CD4-positive, alpha-beta T cell treated with Interleukin-10 for 1 hour (primary cell): Measurements from ENCODE around the gene EXPH5.
"Not testable (repeated sequence)": the region's sequence is repeated elsewhere in the genome, so short reads cannot be mapped to it uniquely, and the experiment has no call there.

Experiments used
- DNase-seq: peaks from one replicate; pipeline ENCODE4 v3.0.0-alpha.2; 2020

EXPH5 gene, protein sequence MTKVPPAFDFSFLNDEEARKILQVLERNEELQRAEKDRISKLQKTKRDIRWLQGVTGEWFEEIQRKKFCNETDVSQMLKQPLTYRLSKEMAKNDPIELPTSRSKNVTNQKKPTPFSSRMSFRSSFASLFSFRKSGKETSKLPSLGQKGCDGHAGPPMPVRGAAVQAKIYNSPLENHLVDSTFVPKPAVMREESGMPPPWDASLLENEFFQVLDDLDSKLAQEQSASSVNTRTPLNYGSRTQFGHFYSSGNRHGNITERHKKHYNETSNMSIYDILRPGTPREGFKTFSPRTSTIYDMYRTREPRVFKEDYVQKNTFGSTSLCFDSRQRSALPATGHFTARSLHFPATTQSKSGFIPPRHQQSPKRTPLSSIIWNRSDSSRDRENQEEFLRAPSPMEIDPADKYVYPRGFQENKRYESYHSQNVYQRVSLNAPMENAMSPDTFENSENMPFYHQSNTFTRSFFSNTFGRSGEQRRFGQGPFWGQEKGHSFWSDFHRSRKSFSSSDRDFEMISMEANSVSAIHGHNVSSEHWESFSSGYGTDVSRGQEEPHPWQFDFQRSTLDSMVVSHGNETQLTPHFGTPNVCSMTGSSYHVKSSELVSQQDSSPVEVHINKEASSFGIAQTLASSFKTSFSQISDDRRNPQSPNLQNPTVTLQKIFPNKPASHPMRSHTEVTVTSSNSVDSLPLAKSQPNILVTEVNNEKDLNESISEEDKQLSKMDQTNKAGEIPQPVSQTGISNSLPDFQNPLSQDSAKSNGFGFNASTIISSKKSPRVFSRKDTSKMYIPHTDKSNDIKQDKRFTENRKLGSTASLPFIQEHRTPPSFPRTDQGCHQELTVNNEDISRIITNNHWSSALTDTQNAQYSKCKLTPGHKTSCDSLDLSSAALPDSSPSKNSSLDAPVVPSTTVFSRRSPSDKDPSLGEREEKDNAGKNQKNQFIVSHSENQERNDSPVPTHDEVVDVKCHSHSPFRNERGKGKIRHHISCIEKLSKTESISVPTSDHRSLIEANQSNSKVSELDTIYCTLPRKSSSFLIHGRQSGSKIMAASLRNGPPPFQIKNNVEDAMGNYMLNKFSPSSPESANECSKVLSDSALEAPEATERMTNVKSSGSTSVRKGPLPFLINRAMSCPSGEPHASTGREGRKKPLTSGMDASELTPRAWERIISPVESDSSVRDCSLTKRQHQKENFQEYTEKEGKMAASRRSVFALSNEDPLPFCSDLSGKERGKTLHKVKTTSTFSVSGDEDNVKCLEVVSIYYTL (N-terminal part only)

DNA sequence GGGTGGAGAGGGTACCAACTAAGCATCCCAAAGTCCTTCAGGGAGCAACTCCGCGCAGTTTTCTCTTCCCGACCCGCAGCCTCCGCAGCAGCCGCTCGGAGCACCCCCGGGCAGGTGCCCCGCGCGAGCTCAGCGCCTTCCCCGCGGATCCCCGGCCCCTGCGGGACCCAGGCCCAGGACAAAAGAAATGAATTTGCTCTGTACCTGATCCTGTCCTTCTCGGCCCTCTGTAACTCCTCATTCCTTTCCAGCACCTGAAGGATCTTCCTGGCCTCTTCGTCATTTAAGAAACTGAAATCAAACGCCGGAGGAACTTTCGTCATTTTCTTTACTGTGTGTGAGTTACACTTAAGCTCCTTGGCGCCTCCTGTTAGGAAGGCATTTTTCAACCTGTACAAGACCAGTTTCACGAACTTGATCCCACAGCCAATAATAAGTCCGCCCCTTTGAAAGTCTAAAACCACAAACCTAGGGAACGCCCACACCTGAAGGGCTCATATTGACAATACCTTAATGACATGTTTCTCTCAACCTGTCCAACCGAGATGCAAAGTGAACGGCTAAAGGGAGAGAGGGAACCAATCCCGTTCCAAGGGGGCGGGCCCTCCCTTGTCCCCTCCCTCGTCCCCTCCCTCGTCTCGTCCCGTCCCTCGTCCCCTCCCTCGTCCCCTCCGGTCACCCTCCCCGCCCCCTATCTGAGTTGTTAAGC is at the start of gene EXPH5:
Gene EXPH5, minus strand, starts transcription at position 555 of the 709 bp plus-strand sequence. Its CDS starts 232 bp downstream, at position 323.
- DNase-seq, result peak; percentile 94

DNA sequence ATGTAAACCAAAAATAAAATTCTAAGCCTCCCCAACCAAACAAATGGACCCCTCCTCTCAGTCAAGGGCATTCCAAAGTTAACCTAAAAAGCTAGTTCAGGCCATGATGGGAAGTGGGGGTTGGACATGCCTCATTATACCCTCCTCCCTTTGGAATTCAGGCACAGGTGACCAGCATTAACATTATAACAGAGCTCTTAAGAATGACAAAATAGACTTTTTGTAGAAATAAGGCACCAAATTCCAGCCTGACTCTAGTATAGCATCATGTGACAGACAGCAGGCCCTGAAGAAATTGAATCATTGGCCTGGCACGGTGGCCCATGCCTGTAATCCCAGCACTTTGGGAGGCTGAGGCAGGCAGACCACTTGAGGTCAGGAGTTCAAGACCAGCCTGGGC is 48.2 kb upstream of the EXPH5 start:
- not testable (repeated sequence) for DNase-seq

DNA sequence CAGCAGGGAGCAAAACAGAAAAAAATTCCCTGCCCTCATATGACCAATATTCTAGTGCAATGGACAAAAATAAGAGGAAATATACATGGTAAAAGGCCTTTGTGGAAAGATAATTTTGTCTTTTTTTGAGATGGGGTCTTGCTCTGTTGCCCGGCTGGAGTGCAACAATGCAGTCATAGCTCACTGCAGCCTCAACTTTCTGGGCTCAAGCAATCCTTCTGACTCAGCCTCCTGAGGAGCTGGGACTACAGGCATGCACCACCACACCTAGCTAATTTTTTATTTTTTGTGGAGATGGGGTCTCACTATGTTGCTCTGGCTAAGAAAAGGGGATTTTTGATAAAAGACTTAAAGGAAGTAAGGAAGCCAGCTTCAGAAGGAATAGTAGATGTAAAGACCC is 45.6 kb upstream of the EXPH5 start:
- no peak for DNase-seq

DNA sequence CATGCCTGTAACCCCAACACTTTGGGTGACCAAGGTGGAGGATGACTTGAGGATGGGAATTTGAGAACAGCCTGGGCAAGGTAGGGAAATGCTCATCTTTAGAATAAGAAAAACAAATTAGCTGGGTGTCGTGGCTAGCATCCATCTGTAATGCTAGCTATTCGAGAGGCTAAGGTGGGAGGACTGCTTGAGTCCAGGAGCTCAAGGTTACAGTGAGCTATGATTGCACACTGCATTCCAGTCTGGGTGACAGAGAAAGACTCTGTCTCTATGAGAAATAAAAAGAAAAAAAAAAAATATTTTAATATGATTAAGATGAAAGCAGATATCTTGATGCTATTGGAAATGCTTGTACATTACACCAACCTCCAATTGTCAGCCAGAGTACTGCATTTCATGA is 42.7 kb upstream of the EXPH5 start:
- no peak for DNase-seq

DNA sequence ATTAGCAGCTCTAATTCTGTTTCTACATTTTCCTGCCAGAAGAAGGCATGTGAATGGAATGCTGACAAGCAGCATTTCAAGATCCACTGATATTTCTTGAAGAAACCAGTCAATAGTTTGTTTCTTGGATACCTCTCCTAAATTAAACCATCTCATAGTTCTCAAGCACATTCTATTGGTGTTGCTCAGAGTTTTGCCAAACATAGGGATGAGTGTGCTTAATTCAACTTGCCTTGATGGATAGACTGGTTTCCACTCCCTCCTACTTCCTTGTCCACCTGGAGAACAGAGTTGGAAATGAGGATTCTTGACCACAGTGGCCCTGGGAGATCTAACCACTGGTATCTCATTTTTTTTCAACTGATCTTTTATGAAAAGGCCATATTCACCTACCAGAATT is 41.5 kb upstream of the EXPH5 start:
- DNase-seq, result no peak

DNA sequence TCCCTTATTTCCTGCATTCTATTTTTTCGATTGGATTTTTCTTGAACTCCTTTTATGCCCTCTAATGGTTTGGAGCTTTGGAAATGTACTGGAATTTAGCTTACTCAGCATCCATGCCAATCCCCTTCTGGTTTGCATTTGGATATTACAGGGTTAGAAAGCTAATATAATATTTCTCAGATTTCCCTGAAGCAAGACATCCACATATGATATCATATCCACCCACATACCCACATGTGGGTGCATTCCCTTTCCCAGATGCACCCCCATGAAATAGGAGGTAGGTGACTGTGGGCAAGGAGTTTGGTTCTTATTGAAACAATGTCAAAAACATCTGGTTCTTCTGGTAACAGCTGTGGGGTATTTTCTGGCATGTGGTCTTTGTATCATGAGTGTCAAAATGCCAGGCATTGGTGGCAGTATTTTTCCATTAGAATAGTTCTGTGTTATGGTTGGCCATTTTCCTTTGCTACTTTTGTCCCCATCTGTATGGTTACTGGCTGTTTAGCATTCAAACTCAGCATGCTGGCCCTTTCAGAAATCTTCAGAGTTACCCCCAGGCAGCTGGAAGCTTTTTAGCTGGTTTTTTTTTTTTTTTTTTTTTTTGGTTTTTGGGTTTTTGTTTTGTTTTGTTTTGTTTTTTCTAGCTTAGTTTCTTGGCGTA is 38.6 kb upstream of the EXPH5 start:
- DNase-seq, result no peak

DNA sequence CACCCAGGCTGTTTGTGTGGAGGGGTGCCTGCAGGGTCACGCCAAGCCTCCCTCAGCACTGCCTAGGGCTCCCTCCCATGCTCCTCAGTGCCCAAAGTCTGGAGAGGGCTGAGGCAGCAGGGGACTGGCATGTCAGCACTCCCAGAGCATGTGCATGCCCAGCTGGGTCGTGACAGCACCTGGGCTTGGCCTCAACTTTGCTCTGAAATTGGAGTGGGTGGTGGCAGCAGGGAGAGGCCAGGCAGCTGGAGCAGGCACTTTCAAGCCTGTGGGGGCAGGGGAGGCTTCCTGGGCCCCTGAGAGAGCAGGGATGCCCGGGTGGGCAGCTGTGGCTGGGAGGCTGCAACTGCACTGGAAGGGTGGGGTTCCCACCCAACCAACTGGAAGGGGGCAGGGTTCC is 35.7 kb upstream of the EXPH5 start:
- DNase-seq, result no peak

DNA sequence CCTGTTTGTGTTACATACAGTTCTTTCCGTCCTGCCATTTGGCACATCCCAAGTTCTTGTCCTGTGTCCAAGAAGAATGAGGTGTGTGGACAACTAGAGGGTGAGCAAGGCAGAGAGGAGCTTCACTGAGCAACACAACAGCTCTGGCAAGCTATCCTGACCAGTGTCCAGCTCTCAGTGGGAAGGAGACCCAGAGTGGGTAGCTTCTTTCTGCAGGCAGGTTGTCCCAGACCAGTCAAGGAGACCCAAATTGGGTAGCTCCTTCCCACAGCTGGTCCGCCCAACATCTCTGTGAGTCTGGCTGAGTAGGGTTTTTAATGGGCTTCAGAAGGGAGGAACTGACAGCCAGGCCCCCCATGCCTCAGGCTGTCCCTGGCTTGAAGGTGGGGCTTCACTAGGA is 35.2 kb upstream of the EXPH5 start:
- DNase-seq, result no peak

DNA sequence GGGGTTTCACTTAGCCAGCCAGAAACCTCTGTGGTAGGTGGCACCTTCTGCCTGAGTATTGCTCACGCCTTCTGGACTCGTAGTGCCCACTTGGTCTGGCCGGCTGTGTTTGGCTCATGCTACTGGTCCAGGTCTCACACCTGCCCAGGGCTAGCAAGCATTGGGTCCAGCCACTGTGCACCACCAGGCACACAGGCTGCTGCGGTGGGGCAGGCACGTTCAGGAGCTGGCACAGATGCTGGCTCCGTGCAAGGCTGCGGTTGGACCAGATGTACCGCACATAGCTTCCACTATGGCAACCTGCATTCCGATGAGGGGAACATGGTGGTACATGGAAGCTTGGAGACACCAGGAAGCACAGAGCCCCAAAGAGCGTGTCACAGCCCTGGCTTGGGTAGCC is 34.8 kb upstream of the EXPH5 start:
- no peak for DNase-seq

DNA sequence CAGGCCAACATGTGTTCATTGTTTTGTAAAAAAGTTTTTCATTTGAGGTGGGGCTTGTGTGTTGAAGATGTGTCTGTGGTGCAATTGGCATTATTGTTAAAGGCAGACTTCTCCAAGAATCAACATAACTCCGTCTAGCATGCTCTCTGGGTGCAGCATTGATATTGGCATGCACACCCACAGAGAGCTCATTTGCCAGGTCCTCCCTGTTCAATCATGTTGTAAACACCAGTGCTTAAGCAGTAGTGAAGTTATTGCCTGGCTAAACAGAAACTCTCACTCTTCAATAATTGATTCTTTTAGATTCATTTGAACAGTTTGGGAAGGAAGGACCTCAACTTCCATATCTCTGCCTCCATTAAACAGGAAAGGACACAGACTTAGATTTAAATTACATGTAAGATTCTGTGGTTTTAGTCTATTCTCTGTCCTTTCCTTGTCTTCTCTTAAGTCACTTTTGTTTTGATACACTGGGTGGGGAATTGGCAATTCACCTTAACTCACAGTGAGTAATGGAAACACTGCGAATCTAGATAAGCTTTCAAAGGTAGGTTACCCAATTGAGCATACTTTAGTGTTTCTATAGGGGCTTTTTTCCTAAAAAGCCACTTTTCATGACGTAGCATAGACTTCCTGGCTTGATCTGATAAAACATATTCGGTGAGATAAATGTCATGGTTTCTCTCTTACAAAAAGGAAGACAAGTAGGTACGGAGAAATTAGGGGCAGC is 30.8 kb upstream of the EXPH5 start:
- DNase-seq, result no peak

DNA sequence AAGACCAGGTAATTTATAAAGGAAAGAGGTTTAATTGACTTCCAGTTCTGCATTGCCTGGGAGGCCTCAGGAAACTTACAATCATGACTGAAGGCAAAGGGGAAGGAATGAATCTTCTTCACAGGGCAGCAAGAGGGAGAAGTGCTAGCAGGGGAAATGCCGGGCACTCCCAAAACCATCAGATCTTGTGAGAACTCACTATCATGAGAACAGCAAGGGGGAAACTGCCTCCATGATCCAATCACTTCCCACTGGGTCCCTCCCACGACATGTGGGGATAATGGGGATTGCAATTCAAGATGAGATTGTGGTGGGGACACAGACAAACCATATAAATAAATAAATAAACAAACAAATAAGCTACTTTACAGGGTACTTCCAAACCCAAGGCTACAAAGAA is 28.8 kb upstream of the EXPH5 start:
- DNase-seq, result no peak

DNA sequence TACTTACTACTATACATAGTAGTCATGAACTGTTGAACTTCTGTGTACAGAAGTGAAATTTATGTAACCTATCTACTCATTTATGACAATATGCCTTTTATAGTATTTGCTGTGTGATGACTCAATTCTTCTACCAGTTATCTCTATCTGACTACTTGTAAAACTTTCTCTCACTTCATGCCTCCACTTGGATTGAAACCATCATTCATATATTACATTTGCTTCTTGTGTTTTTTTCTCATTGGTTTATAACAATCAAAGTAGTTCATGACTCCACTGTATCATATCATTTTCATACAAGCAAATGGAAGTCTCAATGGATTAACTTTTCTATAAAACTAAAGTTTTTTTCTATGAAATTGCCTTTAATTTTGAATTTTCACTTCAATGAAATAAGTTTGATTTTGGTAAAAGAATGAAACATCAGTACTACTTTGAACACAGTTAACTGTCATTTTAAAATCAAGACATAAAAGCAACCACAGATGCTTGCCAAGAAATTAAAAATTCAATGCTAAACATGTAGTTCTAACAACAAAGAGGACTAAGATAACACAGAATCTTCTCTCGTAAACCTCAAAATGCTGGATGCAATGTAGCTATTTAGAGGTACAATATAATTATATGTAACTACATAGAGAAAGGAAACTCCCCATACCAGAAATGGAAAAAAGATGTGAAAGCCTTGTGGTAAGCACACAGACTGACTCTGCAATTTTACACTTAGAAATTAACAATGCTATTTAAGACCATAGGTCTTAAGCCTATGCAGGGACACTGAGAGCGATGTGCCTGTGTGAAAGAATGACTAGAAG is 27.6 kb upstream of the EXPH5 start:
- no peak for DNase-seq

DNA sequence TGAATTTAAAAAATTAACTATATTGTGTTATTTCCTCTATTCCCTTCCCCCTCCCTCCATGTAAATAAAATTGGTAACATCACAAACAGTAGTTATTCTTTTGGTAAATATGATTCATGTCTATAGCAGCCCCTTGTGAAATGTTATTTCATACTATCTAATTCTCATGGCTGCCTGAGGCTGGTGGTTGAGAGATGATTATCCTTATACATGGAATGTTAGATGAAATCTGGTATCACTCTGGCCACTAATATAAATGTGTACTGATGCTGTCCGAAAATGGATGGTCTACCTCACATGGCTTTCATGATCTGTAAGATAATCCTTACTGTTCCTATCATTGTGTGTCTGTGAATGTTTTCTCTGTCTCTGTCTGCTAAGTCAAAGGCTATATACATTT is 25.0 kb upstream of the EXPH5 start:
- no peak for DNase-seq

DNA sequence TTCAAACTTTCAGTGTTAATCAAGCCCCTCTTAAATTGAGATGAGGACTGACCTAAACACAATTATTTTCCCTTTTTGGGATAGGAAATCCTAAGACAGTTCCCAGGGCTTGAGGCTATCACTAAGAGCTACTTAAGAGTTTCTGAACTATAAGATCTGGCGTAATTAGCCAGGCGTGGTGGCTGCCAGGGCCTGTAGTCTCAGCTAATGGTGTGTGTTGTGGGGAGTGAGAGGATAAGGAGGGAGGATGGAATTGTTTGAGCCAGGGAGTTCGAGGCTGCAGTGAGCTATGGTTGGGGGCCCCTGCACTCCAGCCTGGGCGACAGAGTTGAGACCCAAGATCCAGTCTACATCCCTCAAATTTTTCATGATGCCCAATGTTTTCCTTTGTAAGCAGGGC is 23.5 kb upstream of the EXPH5 start:
- DNase-seq, result no peak

DNA sequence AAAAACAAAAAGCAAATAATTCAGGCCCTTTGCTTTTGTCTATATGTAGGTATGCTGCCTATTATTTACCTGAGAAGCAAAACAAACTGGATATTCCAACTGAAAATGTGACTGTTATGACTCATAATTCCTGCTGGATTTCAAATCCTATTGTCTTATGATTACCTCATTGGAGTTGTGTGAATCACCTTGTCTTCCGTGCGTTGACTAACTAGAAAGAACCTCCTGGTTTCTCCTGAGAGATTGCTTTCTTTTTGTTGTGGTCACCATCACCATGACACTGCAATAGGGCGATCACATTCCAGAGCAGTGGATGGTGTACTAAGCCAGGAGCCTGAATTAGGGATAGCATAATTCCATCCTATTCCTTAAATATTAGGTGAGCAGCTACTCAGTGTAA is 23.0 kb upstream of the EXPH5 start:
- no peak for DNase-seq

DNA sequence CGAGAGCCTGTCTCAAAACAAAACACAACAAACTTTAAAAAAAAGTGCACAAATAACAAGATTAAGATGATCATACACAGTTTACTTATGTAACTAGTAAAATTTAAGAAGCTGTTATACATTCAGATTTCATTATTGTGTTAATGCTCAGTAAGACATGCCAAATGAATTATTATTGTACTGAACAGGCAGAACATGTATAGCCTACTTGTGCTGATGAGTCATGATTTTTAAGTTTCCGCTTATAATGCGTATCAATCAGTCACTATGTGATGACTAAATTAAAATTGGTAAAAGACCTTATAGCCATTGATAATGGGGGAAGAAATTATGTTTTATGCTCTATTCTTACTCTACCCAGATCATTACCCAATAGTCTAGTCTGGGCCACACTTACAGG is 20.5 kb upstream of the EXPH5 start:
- DNase-seq, result no peak

DNA sequence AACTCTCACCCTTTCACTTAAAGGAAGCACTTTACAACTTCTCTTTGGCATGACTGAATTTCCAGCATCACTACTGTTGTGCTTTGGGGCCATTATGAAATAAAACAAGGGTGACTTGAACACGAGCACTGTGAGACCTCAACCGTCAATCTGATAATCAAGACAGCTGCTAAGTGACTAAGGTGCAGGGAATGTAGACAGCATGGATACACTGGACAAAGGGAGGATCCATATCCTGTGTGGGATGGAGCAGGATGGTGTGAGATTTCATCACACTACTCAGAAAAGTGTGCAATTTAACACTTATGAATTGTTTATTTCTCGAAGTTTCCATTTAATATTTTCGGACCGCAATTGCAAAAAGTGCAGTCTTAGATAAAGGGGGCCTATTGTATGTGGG is 16.1 kb upstream of the EXPH5 start:
- no peak for DNase-seq

DNA sequence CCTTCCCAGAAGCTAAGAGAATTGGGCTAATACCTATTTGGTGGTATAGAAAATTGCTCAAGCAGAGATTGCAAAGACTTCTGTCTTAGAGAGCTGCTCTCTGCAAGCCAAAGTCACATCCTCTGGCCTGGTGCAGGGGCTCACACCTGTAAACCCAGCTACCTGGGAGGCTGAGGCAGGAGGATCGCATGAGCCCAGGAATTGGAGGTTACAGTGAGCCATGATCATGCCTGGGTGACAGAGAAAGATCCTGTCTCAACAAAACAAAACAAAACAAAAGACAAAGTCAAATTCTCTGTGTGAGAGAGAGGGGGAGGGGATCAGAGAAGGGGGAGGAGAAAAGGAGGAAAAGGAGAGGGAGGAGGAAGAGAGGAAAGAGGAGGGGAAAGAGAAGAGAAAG is 15.0 kb upstream of the EXPH5 start:
- DNase-seq, result no peak

DNA sequence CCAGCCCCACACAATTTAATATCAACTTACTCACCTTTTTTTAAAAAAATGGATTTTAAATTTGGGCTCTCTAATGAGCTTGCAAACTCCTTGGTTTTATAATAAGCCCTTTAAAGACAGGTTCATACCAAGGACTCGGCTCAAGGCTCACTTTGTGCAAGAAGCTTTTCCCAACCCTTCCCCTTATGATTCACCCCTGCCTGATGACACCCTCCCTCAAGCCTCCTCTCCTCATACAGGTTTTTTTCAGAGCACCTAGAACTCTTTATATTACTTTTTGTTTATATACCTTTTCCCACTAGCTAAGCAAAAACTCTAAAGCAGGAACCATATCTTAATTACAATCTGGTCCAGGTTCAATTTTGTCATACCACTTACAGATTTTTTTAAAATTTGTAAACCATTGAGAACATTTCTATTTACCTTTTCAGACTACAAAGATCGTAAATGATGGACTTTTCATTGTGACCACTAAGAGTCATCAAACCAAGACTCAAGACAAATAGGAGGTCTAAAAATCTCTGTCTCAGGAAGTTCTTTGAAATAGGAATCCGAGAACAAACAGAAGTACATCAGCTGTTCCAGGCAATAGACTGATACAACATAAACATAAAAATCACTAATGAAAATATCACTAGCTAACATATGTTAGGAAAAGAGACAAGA is 13.1 kb upstream of the EXPH5 start:
- no peak for DNase-seq

DNA sequence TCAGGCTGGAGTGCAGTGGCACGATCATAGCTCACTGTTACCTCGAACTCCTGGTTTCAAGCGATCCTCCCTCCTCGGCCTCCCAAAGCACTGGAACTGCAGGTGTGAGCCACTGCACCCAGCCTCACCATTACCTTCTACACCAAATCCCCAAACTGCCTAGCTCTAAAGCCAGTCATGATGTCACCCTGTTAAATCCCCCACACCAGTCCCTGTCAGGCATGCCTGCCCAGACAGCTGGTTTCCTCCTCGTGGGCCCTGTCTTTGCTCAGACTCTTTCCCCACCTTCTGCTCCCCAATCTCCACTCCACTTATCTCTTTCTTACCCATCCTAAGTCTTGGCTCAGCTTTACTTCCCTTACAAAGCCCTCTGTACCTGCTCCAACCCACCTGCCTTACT is 12.5 kb upstream of the EXPH5 start:
- DNase-seq, result no peak
